Mucosa of descending colon (tissue), 3 donors: ENCODE data around the gene LTBP3. TPM values are rescaled to one million over a fixed set of nuclear protein-coding genes. Genes with fewer than 3 reads are reported as not detected.

Experiments
- ATAC-seq: fragments of 200-7000 bp; cut with Tn5 transposase; one replicate; pipeline ENCODE4 v1.9.1; 2020; ENCODE audit warnings: mild to moderate bottlenecking, moderate library complexity
- DNase-seq, 3 donors: peaks; one replicate each; pipeline ENCODE4 v3.0.0-alpha.2; 2020
- H3K36me3 ChIP-seq: fragments of 200-600 bp; one replicate; pipeline ENCODE4 v1.8.0; 2021; ENCODE audit warnings: low read depth, mild to moderate bottlenecking
- H3K4me1 ChIP-seq: fragments of 200-600 bp; one replicate; pipeline ENCODE4 v1.8.0; 2021; ENCODE audit warnings: low read depth, mild to moderate bottlenecking
- H3K4me3 ChIP-seq: fragments of 200-600 bp; one replicate; pipeline ENCODE4 v1.8.0; 2021; ENCODE audit warnings: mild to moderate bottlenecking
- H3K9me3 ChIP-seq: fragments of 200-600 bp; one replicate; pipeline ENCODE4 v1.8.0; 2021; ENCODE audit warnings: mild to moderate bottlenecking
- CTCF ChIP-seq: fragments of 200-600 bp; IDR thresholded peaks from one replicate; pipeline ENCODE4 v1.8.0; 2022; ENCODE audit warnings: antibody characterized with exemption, mild to moderate bottlenecking
- intact Hi-C, 2 donors: fragments of 100-400 bp; cut with DNase I in 1 of 2; cut with micrococcal nuclease in 1 of 2; formaldehyde crosslinking; loops; one replicate each; pipeline versions ENCODE4 v1.11.0 to v1.11.1; 2022; cut with DNase I, micrococcal nuclease
- total RNA-seq, 3 donors: library from RNA; stranded (reverse); fragmentation: NEBNext Ultra II Directional in 2 of 3; extraction: Animal tissue kit (Norgen Biotek cat#: 25700) in 2 of 3; gene quantifications; one replicate each; pipeline versions ENCODE4 v1.2.1 to v1.2.4, GENCODE V29; 2021 to 2023
- donor health status: DM: no; HTN: no; CAD: no; lungs with moderate emphysema.
- donor health status: DM: no; HTN: no; CAD: no.
- donor health status: DM: no; HTN: yes; CAD: no.

Gene LTBP3
- total RNA-seq, 3 donors from 2014 or later: 22.6 to 133 (median 36.7) TPM

GRCh38 chr11:65554057-65554818, 3.9 kb downstream of the LTBP3 start:
- no peak for TF ChIP-seq CTCF
- no peak overlapping the region for H3K4me3 ChIP-seq
- no peaks in the 10 kb centered on the region for H3K36me3 ChIP-seq
- no peaks in the 10 kb centered on the region for H3K9me3 ChIP-seq
- peaks cover 27% of the 10 kb centered on the region for H3K4me1 ChIP-seq
- ATAC-seq: no peak
- intact Hi-C loops: no loop called here
- no peak for DNase-seq

- no peak overlapping the region for H3K4me3 ChIP-seq
- H3K36me3 ChIP-seq: no peaks in the 10 kb centered on the region
- DNase-seq: peak; percentile 52 to 79 (median 64)
- peak; percentile 1 for ATAC-seq
- peaks cover 20% of the 10 kb centered on the region for H3K4me1 ChIP-seq
- intact Hi-C loops: no loop called here
- TF ChIP-seq CTCF: no peak
- H3K9me3 ChIP-seq: no peaks in the 10 kb centered on the region
Observed at GRCh38 chr11:65553301-65554001, 4.7 kb downstream of the LTBP3 start.

GRCh38 chr11:65552388-65552951, 5.7 kb downstream of the LTBP3 start:
- H3K4me1 ChIP-seq: peaks cover 19% of the 10 kb centered on the region
- no peak for DNase-seq
- H3K36me3 ChIP-seq: no peaks in the 10 kb centered on the region
- H3K9me3 ChIP-seq: no peaks in the 10 kb centered on the region
- TF ChIP-seq CTCF: no peak
- H3K4me3 ChIP-seq: no peak overlapping the region
- no peak for ATAC-seq
- intact Hi-C loops: no loop called here

GRCh38 chr11:65551572-65552387, 6.4 kb downstream of the LTBP3 start:
- no peaks in the 10 kb centered on the region for H3K9me3 ChIP-seq
- ATAC-seq (peak; percentile 83), DNase-seq (peak; percentile 87 to 94 (median 91))
- peak; percentile 88 for TF ChIP-seq CTCF
- no peaks in the 10 kb centered on the region for H3K36me3 ChIP-seq
- H3K4me1 ChIP-seq: peaks cover 19% of the 10 kb centered on the region
- H3K4me3 ChIP-seq: no peak overlapping the region
- intact Hi-C loops: no loop called here

- Histone ChIP-seq H3K9me3 (no peaks in the 10 kb centered on the region), H3K4me1 (peaks cover 19% of the 10 kb centered on the region), H3K4me3 (no peak overlapping the region), H3K36me3 (no peaks in the 10 kb centered on the region)
- no peak for TF ChIP-seq CTCF
- no peak for ATAC-seq
- no peak for DNase-seq
- intact Hi-C loops: no loop called here
Observed at GRCh38 chr11:65549096-65549495, 9.1 kb downstream of the LTBP3 start.
